CD14-positive monocyte (primary cell): ENCODE results near the gene CTNND2. TPM values are rescaled to one million over a fixed set of nuclear protein-coding genes. Genes with fewer than 3 reads are reported as not detected.

Source experiments
- DNase-seq, 3 donors: peaks; one replicate each; pipeline ENCODE4 v3.0.0-alpha.2; 2011 to 2022
- H2AFZ ChIP-seq: 2 replicates; pipeline ENCODE4 v1.6.0; 2012; ENCODE audit warnings: mild to moderate bottlenecking, low read depth, low read length, inconsistent platforms; ENCODE audit not compliant: insufficient read depth, poor library complexity, severe bottlenecking
- H3K27ac ChIP-seq, 2 donors: 1 replicate in 1 of 2; 2 replicates in 1 of 2; pipeline ENCODE4 v1.5.1; 2012 to 2013; ENCODE audit warnings: low read length in 2 of 2, control low read depth in 1 of 2, inconsistent platforms in 1 of 2, low read depth in 1 of 2, mild to moderate bottlenecking in 1 of 2
- H3K27me3 ChIP-seq, 2 donors: one replicate each; pipeline versions ENCODE4 v1.6.0 to v1.6.1; 2011 to 2013; ENCODE audit warnings: low read length in 2 of 2; ENCODE audit not compliant: control insufficient read depth in 2 of 2, insufficient read depth in 2 of 2
- H3K36me3 ChIP-seq, 2 donors: replicated peaks in 1 of 2; 1 replicate in 1 of 2; 2 replicates in 1 of 2; pipeline versions ENCODE4 v1.5.1 to v1.6.1; 2012 to 2013; ENCODE audit warnings: low read length in 2 of 2, control low read depth in 1 of 2, inconsistent platforms in 1 of 2, mild to moderate bottlenecking in 1 of 2; ENCODE audit not compliant: insufficient read depth in 2 of 2, control insufficient read depth in 1 of 2
- H3K4me1 ChIP-seq, 2 donors: 1 replicate in 1 of 2; 2 replicates in 1 of 2; pipeline versions ENCODE4 v1.5.1 to v1.6.1; 2012 to 2013; ENCODE audit warnings: low read length in 2 of 2, control low read depth in 1 of 2, inconsistent platforms in 1 of 2, mild to moderate bottlenecking in 1 of 2, moderate library complexity in 1 of 2; ENCODE audit not compliant: insufficient read depth in 2 of 2, control insufficient read depth in 1 of 2
- H3K4me2 ChIP-seq: replicated peaks from 2 replicates; pipeline ENCODE3; 2012; ENCODE audit warnings: low read length, moderate library complexity, mild to moderate bottlenecking; ENCODE audit not compliant: poor library complexity, severe bottlenecking; ENCODE audit errors: extremely low read depth
- H3K4me3 ChIP-seq, 3 experiments: fragments of 200-600 bp in 1 of 3; sonication (generic) in 1 of 3; replicated peaks in 1 of 3; 1 replicate in 2 of 3; 2 replicates in 1 of 3; pipeline ENCODE4 v1.5.1; 2011 to 2013; ENCODE audit warnings: low read length in 3 of 3, mild to moderate bottlenecking in 3 of 3, control low read depth in 2 of 3, low read depth in 2 of 3, inconsistent platforms in 1 of 3, moderate library complexity in 1 of 3
- H3K79me2 ChIP-seq: 2 replicates; pipeline ENCODE4 v1.6.0; 2012; ENCODE audit warnings: mild to moderate bottlenecking, control low read depth, inconsistent platforms, low read length, moderate library complexity; ENCODE audit not compliant: insufficient read depth
- H3K9ac ChIP-seq: 2 replicates; pipeline ENCODE4 v1.6.0; 2017; ENCODE audit warnings: low read length, mild to moderate bottlenecking; ENCODE audit not compliant: insufficient read depth, poor library complexity, severe bottlenecking
- H3K9me3 ChIP-seq, 2 donors: replicated peaks in 1 of 2; 1 replicate in 1 of 2; 2 replicates in 1 of 2; pipeline versions ENCODE4 v1.5.1 to v1.6.1; 2012 to 2013; ENCODE audit warnings: low read length in 2 of 2, control low read depth in 1 of 2; ENCODE audit not compliant: control insufficient read depth in 1 of 2, insufficient read depth in 1 of 2
- H4K20me1 ChIP-seq: 2 replicates; pipeline ENCODE4 v1.6.0; 2012; ENCODE audit warnings: mild to moderate bottlenecking, low read length, control low read depth, moderate library complexity; ENCODE audit not compliant: insufficient read depth
- H3K27ac Mint-ChIP-seq, 7 donors: one replicate each; pipeline ENCODE4 v1.8.0; 2020; ENCODE audit warnings: mild to moderate bottlenecking in 7 of 7, mixed read lengths in 7 of 7, moderate library complexity in 6 of 7, inconsistent platforms in 2 of 7
- H3K27me3 Mint-ChIP-seq, 3 donors: one replicate each; pipeline ENCODE4 v1.8.0; 2021 to 2022; ENCODE audit warnings: low read depth in 3 of 3, mild to moderate bottlenecking in 3 of 3, mixed read lengths in 3 of 3, moderate library complexity in 3 of 3, inconsistent platforms in 1 of 3
- H3K36me3 Mint-ChIP-seq, 2 donors: one replicate each; pipeline ENCODE4 v1.8.0; 2020; ENCODE audit warnings: mixed read lengths in 2 of 2, inconsistent platforms in 1 of 2, mild to moderate bottlenecking in 1 of 2
- H3K4me1 Mint-ChIP-seq: one replicate; pipeline ENCODE4 v1.8.0; 2020; ENCODE audit warnings: mild to moderate bottlenecking, mixed read lengths
- H3K4me3 Mint-ChIP-seq, 2 donors: one replicate each; pipeline ENCODE4 v1.8.0; 2020; ENCODE audit warnings: mild to moderate bottlenecking in 2 of 2, mixed read lengths in 2 of 2, moderate library complexity in 1 of 2
- H3K9me3 Mint-ChIP-seq, 7 donors: one replicate each; pipeline ENCODE4 v1.8.0; 2020 to 2022; ENCODE audit warnings: mixed read lengths in 7 of 7, mild to moderate bottlenecking in 6 of 7, moderate library complexity in 6 of 7, inconsistent platforms in 2 of 7
- WGBS: methylation state at CpG from one replicate; pipeline ENCODE4 v1.1.5; 2013; ENCODE audit warnings: missing lambda C conversion rate; ENCODE audit not compliant: insufficient coverage; 5-methylcytosine and 5-hydroxymethylcytosine counted together
- intact Hi-C, 2 donors: fragments of 100-400 bp; cut with micrococcal nuclease; formaldehyde crosslinking; loops; one replicate each; pipeline versions ENCODE4 v1.15.0 to v1.15.1; 2023
- polyA plus RNA-seq, 3 donors: library from polyadenylated mRNA; depleted of rRNA in 1 of 3; unstranded in 2 of 3; stranded (reverse) in 1 of 3; fragments of 300-500 nt in 2 of 3; fragments of >200 nt in 1 of 3; fragmentation: Illumina TruSeq in 2 of 3; gene quantifications; 1 replicate in 2 of 3; 2 replicates in 1 of 3; pipeline ENCODE4 v1.2.3, GENCODE V29; 2012 to 2021
- TF ChIP-seq, protein P1 (sequence below): fragments of 200-600 bp; IDR thresholded peaks from one replicate; pipeline ENCODE4 v1.8.0; 2022; ENCODE audit warnings: antibody characterized with exemption, mild to moderate bottlenecking

CTNND2 gene
- polyA plus RNA-seq, 3 donors, result not detected

DNA sequence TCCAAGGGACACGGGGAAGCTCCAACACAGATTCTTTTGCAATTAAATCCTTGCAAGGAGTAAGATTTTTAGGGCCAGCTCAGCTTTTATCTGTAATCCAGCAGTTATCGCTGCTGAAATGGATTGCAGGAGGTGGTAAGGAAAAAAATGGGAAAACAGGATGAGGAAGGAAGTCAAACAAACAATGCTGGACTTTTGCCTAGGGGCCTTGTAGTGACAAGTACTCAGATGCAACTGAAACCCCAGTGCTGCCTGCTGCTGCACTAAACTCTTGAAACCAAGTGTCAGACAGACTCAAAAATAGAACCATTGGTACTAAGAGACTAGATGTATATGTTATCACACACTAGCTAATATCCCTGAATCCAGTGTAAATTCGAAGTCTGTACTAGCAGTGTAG is 309.2 kb downstream of the CTNND2 start:
- WGBS, result 100% methylated on average over 1 of the region's 3 CpGs
- no peak overlapping the region for H3K4me3 Mint-ChIP-seq
- Histone ChIP-seq H3K4me3 (no peak overlapping the region), H4K20me1 (no peaks in the 10 kb centered on the region), H3K4me1 (no peaks in the 10 kb centered on the region), H3K36me3 (no peaks in the 10 kb centered on the region), H3K79me2 (no peaks in the 10 kb centered on the region), H3K4me2 (no peak overlapping the region), H3K27ac (no peak overlapping the region), H3K27me3 (no peaks in the 10 kb centered on the region), H3K9me3 (no peaks in the 10 kb centered on the region), H2AFZ (no peak overlapping the region), H3K9ac (no peak overlapping the region)
- H3K27me3 Mint-ChIP-seq, result peaks cover 0 to 2% (median 2%) of the 10 kb centered on the region in 3 donors
- intact Hi-C loops, result no loop called here
- TF ChIP-seq, protein P1, sequence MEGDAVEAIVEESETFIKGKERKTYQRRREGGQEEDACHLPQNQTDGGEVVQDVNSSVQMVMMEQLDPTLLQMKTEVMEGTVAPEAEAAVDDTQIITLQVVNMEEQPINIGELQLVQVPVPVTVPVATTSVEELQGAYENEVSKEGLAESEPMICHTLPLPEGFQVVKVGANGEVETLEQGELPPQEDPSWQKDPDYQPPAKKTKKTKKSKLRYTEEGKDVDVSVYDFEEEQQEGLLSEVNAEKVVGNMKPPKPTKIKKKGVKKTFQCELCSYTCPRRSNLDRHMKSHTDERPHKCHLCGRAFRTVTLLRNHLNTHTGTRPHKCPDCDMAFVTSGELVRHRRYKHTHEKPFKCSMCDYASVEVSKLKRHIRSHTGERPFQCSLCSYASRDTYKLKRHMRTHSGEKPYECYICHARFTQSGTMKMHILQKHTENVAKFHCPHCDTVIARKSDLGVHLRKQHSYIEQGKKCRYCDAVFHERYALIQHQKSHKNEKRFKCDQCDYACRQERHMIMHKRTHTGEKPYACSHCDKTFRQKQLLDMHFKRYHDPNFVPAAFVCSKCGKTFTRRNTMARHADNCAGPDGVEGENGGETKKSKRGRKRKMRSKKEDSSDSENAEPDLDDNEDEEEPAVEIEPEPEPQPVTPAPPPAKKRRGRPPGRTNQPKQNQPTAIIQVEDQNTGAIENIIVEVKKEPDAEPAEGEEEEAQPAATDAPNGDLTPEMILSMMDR, result no peak
- H3K4me1 Mint-ChIP-seq, result no peaks in the 10 kb centered on the region
- no peak for DNase-seq
- no peak overlapping the region for H3K27ac Mint-ChIP-seq
- no peaks in the 10 kb centered on the region for H3K36me3 Mint-ChIP-seq
- peaks cover 0 to 13% (median 2%) of the 10 kb centered on the region in 7 donors for H3K9me3 Mint-ChIP-seq

DNA sequence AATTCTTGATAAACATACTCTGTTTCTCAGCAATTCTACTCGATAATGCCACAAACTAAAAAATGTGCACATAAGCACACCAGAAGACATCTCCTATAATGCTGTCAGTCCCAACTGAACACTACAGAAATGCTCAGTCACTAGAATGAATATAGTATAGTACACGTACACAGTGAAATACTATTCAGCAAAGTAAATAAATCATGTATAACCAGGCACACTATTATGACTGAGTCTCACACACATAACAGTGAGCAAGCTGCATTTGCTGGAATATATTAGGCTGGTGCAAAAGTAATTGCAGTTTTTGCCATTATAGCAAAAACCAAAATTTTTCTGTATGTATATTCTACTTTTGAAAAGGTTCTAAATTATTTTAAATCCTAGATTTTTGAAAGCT is 310.2 kb downstream of the CTNND2 start:
- peaks cover 0 to 2% (median 2%) of the 10 kb centered on the region in 3 donors for H3K27me3 Mint-ChIP-seq
- H3K36me3 Mint-ChIP-seq, result no peaks in the 10 kb centered on the region
- no peak overlapping the region for H3K27ac Mint-ChIP-seq
- Histone ChIP-seq H4K20me1 (no peaks in the 10 kb centered on the region), H3K4me2 (no peak overlapping the region), H3K27me3 (no peaks in the 10 kb centered on the region), H3K4me3 (no peak overlapping the region), H3K79me2 (no peaks in the 10 kb centered on the region), H3K27ac (no peak overlapping the region), H3K4me1 (no peaks in the 10 kb centered on the region), H3K36me3 (no peaks in the 10 kb centered on the region), H3K9me3 (no peaks in the 10 kb centered on the region), H2AFZ (no peak overlapping the region), H3K9ac (no peak overlapping the region)
- H3K4me3 Mint-ChIP-seq, result no peak overlapping the region
- TF ChIP-seq, protein P1, result no peak
- DNase-seq, result no peak
- no peaks in the 10 kb centered on the region for H3K4me1 Mint-ChIP-seq
- no CpG with 5 or more reads among the region's 2 CpGs for WGBS
- intact Hi-C loops, result no loop called here
- H3K9me3 Mint-ChIP-seq, result peaks cover 0 to 13% (median 2%) of the 10 kb centered on the region in 7 donors
